Retina (tissue), 1 donor: ENCODE data around the gene LIX1.

Experiments used
- DNase-seq: peaks from one replicate; pipeline ENCODE4 v3.0.0-alpha.2; 2016

LIX1 gene

DNA sequence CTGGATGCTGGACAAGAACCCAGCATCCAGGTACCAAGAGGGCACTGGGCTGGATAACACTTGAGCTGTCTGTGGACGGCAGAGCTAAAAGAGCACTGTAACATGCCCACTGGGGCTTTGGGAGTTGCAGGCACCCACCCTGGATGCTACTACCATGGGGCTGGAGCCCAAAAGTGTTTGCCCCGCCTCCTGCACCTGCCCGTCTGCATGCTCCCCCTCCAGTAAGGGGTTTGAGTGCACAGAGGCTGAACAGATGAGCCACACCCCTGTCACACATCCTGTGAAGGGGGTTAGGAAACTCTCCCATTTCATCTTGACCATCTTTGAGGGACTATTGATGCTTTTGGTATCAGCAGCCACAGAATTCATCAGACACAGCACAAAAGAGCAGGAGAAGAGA lies 69.0 kb downstream of the LIX1 start:
- no peak for DNase-seq

DNA sequence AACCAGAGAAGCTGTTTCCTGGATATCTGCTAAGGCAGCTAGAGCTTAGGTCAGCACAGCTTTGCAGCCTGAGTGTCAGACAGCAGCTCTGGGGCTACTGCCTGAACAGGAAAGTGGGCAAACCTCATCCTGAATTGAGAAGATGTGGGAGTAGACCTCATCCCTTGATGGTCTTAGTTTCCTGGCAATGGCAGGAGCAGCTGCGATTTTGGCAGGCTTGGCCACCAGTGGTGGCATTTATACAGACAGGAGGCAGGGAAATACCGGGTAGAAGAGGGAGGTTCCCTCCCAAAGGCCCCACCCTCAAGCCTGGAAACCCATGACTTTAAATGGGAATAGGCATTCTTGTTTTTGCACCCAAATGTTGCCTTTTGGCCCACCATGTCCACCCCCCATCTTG lies 69.7 kb downstream of the LIX1 start:
- DNase-seq: no peak

DNA sequence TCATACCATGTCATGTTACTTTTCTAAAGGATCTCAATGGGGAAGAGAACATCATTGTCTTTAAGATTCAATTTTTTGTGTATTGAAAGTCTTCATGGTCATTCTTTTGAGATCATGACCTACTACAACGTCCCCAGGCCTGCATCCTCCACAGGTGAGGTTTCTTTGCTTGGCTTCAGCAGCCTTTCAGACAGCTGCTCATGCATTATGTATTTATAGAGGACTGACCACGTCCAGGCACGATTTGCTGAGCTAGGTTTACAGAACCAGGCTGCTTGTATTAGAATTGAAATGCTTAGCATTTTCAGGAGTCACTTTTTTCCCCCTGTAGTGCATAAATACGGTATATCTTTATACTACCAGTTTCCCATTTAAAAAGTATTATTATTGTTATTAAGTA lies 70.4 kb downstream of the LIX1 start:
- no peak for DNase-seq

DNA sequence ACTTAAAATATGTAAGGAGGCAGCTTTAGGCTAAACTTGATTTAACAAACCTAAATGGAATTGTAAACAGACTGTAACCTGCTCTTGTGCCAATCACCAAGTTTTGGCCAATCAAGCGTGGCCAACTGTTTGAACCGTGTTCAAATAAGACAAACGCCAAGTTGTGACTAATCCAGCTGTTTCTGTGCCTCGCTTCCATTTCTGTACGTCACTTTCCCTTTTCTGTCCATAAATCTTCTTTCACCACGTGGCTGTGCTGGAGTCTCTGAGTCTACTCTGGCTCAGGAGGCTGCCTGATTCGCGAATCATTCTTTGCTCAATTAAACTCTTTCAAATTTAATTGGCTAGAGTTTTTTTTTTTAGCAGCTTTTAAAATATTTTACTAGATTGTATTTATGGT lies 71.3 kb downstream of the LIX1 start:
- DNase-seq: no peak

DNA sequence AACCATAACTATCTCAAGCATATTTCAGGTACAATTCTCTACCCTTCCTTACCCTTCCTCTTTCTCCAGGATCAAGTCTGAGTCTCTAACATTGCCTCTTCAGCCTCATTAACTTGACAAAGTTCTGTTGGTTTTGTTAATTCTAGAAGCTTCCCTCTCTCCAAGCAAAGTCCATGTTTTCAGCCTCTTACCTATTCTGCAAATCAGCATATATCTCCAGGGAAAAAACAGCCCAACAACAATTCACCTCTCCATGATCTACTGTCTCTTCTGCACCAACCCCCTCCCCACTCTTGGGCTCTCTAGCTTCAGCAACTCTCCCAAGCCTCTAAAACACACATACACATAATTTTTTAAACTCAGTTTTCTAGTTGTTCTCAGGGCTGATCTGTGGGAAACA lies 72.2 kb downstream of the LIX1 start:
- no peak for DNase-seq

DNA sequence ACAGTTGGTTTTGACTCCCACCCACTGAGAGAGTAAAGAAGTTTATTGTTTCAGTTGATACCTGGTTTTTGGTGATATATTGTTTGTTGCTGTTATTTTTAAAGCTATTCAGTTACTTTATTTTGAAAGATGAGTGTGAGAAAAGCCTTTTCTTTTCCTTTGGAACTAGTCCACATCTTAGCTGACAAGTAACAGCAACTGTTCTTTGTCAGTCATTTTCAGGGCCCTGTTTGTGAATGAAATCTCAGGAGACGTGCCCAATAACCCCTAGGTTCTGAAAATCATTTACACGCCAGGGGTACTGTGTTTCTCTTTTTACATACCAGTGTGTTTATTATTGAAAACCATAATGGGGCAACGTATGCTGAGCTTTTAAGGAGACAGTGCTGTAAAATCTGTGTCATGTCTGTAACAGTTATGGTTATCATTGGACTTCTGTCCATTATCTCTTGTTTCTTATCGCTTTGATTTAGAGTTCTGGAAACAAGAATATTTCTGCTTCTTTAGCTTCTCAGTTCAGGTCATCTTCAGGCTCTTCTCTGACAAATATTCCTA lies 75.0 kb downstream of the LIX1 start:
- no peak for DNase-seq

DNA sequence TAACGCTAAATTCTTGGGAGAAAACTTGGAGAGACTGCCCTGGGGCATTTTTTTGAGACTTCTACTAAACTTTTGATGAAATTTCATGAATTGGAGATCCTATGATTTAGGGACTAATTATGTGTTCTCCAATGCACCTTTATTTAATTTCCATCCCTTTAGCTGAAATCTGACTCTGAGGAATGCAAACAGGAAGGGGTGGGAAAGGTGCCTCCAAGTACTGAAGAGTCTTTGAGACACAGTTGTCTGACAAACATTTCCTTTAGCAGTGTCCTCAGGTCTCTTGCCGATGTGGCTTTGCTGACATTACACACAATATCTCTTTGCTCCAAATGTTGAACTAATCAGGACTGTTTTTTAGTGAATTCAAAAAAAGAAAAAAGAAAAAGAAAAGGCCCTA lies 76.9 kb downstream of the LIX1 start:
- DNase-seq: no peak

DNA sequence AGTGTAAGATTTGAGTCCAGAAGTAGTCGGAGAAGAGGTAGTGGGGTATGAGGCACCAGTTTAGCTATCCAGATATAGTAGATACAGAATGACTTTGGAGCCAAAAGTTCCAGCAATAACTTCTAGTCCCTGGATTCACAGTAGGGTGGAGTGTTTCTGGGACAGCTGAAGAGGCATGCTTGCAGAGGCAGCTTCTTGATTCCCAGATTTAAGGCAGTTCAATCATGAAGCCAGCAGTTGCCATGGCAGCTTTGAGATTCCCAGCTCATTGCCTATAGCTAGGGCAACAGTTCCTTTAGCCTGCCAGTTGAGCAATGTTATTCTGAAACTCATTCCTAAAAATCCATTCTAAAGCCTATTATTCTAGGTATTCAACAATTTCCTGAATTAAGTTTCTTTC lies 79.2 kb downstream of the LIX1 start:
- DNase-seq: no peak

DNA sequence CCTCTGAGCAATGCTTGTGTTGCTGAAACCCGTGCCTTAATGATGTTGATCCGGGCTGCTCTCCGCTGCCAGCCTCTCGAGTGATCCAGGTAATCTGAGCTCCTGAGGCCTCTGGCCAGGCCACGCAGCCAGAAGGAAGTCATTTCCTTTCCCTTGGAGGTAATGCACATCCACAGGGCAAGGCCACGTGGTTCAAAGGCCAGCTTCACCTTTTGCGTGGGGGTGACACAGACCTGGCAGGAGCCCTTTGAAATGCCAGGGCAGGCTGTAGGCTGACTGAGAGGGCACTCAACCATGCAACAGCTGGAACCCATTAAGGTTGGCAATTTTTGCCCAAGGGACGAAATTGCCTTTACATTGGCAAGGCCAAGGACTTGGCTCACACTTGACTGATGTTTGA lies 80.4 kb downstream of the LIX1 start:
- DNase-seq: peak; percentile 37

DNA sequence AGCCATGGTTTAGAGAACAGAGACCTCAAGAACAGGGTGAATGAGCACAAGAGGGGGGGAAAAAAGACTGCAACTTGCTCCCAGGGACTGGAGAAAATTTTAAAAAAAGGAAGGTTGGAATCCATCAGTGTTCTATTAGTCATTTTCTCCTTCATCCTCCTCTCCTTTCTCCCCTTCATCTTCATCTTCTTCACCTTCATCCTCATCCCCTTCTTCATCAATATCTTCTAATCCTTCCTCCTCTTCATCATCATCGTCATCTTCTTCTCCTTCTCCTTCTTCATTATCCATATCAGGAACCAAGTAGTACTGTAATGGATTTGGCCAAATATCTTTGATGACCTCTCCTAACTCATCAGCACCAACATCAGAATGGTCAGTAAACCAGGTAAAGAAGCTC lies 86.1 kb downstream of the LIX1 start:
- DNase-seq: no peak

DNA sequence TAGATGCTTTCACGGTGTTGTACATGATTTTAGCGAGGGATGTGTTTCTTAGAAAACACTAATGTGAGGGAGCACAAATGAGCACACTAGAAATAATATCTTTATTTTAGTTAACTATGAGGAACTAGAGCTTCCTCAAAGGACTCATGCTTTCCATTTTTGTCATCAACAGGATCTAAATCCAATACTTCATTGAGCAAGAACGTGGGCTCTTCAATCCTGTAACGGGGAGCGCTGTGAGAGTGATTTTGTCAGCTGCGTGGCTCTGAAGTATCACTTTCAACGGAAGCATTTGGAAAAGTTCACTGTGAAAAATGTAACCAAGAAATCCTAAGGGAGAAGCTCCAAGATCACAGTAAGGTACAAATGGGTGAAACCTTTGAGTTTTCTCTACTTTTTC lies 93.2 kb downstream of the LIX1 start:
- DNase-seq: no peak

DNA sequence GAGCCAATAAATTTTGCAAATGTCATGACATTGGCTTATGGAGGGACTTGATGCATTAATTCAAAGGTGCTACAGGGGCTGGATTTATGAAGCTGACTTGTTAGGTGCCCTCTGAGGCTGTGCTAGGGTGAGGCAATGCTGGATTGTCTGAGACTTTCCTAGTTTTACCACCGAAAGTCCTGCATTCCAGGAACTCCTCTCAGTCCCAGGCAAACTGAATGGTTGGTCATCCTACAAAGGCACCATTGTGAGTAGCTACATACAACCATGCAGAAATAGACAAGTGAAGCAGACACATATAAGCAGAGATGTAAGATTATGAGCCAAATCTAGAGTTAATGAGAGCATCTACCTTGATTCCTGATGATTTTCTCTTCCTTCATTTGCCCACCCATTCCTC lies 95.3 kb downstream of the LIX1 start:
- no peak for DNase-seq

DNA sequence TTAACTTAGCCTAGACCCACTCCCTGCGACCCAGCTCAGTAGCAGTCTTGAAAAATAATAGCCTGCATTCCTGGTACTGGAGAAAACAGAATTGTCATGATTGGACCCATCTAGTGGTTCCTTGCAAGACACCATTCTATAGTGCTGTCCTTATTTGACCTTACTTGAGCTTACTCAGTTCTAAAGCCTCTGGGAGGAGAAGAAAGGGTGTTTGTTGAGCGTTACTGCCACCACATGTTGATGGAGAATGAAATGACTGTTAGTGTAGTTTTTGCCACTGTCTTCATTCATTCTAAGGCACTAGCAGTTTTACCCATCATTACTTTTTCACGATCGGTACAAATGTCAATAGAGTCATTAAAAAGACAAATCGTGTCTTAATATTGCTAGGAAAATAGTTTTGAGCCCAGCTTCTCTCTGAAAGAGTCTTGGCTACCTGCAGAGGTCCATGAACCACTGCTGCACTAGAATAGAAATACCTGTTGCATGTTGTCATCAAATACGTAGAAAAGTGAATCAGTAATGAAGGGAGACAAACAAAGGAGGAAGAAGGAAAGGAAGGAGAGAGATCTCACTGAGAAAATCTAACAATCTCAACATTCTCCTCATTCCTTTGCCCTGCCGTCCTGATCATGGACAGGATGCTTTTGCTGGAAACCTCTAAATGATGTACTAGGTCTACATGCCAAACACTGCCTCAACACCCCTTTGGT lies 96.0 kb downstream of the LIX1 start:
- DNase-seq: no peak

DNA sequence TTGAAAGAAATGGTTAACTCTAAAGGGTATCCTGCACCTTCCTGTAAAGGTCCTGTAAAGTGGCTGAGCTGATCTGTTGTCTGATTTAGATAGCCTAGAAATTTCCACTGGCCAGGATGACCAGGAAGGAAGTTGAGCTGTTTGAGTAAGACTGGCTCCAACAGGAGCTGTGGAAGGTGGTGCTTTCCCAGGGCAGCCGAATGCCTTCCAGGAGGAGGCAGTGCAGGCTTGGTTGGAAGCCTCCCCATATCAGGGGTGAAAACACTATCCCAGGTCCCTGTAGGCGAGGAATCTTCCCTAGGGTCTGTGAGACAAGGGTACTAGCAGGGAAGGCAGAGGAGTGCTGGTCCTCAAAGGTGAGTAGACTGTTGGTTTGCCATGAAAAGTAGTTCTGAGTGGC lies 98.4 kb downstream of the LIX1 start:
- peak; percentile 11 for DNase-seq

DNA sequence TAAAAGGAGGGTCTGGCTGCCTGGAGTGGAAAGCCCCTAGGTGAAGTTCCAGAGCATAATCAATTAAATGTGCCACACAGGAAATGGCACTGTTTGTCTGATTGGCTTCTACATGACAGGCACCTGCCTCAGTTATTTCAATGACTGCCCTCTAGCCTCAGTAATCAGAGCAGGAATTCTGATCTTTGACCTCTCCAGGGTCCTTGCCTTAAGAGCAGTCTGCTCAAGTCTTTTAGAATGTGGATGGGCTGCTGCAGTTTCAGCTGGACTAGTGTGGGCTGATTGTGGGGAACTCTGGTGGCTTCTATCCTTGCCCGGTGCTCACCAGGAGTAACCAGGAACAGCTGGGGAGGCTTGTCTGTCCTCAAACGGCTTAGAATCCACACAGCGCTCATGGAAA lies 98.9 kb downstream of the LIX1 start:
- DNase-seq: no peak

DNA sequence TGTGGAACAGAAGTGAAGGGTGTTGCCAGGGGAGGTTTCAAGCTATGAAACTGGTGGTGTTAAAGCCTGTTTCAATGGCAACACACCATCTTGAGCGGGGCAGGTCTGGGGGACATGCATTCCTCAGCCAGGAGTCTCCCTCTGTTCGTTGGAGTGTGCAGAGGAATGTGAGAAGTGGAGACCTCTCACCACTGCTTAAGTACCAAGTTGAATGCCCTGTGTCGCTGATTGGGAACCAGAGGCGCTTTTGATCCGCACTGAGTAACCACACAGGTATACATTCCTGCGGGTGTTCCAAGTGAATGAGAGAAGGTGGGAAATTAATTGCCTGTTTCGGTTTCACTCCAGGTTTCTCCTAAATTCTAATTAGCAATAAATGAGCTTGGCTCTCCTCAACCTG lies 99.4 kb downstream of the LIX1 start:
- no peak for DNase-seq
